ENCODE data around the gene HLX. TPM values are rescaled to one million over a fixed set of nuclear protein-coding genes. Genes with fewer than 3 reads are reported as not detected.

HLX gene
- total RNA-seq, 3 donors from 2014 or later = 5.0 to 17.8 (median 15.1) TPM

DNA sequence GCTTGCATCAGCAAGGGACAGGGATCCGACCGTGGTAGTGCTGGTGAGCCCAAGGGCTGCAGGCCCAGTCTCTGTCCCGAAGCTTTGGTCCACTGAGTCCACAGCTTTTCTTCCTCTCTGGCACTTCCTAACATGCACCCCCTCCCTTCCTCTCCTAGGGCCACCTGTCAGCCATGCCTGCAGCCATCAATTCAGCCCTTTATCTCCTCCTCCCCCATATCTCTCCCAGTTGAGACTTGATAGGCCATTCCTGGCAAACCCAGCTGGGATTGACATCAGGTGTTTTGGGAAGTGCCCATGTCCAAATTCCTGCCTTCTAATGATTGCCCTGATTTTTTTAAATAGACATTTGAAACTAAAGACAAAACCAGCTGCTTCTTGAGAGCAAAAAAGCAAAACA, 25.6 kb downstream of the HLX start:
- H3K27ac ChIP-seq = no peak overlapping the region
- no peak overlapping the region for H3K4me3 ChIP-seq
- intact Hi-C loops (cut with DNase I; ENCODE audit: low total_unique reads) = no loop called here
- TF ChIP-seq POLR2AphosphoS5 (IDR thresholded peaks at IDR 0.05) = no peak
- no peak for TF ChIP-seq POLR2A (IDR thresholded peaks at IDR 0.05)
- TF ChIP-seq CTCF (IDR thresholded peaks at IDR 0.05) = no peak
- DNase-seq (ENCODE audit: low spot score in 2 of 2) = no peak
- no peaks in the 10 kb centered on the region for H3K36me3 ChIP-seq
- no peaks in the 10 kb centered on the region for H3K4me1 ChIP-seq
- H3K9me3 ChIP-seq = no peaks in the 10 kb centered on the region
- H3K27me3 ChIP-seq = no peaks in the 10 kb centered on the region

DNA sequence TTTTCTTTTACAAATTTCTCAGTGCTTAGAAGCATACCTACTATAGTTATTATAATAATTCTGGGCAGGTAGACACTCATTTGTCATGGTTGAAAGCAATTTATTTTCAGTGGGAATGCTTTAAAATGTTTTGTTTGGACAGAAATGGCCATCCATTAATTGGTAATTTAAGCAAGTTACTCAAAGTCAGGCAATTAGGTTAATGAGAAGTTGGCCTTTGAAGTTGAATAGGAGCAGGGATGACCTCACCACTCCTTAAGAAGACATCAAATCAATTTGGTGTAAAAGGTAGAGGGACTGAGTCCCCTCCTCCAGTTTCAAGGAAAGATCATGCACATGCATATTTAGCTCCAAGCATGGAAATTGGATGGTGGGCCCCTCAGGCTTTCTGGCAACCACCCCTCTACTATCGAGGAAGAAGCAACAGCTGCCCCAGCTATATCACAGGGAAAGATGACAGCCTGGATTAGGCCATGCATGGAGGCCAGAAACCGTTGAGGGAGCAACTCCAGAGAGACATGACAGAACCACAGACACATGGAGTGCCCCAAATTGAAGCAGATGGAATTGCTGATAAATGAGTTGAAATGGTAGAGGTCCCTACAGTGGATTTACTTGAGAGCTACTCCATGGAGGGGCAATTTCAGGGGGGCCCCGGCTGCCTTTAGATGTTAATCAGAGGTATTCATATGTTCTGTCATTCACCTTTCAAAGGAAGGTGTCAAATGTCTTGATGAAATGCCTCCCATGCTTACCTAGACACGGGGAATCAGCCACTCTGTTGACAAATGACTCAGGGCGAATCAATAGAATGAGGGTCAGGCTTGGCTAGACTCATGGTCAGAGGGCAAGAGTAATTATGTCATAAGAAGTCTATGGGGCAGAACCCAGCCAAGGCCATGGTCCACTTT, 26.7 kb downstream of the HLX start:
- intact Hi-C loops (cut with DNase I; ENCODE audit: low total_unique reads) = no loop called here
- H3K9me3 ChIP-seq = no peaks in the 10 kb centered on the region
- no peak for DNase-seq (ENCODE audit: low spot score in 2 of 2)

DNA sequence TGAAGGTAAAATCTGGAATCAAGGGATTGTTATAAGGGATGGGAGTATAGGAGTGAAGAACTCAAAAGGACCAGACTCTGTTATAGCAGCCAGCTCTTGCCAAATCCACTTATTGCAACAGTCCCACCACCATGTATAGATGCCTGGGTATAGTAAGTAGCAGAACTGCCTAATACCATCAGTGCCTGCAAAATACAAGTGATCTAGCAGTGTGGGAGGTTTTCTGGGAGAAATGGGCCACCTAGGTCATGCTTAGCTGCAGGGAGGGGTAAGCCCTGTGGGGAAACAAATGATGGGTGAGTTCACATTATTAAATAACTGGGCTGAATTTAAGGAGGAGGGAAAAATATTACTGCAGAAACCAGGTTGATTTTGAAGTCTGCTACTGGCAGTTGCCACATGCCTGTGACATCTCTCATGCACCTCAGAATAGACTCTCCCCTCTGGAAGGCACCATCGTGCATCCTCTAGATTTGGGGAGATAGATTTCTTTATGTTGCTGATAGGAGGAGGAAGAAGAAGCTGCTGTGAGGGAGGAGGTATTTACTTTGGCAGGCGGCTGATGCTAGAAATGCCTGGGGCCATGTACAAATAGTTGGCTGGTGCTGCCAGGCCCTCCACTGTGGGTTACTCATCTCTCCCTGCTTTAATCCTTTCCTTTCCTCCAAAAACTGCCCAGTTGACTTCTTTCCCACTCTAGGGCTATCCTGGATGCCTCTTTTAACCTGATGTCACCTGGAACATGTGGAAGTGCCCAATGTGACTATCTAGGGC, 27.5 kb downstream of the HLX start:
- intact Hi-C loops (cut with DNase I; ENCODE audit: low total_unique reads) = no loop called here
- Histone ChIP-seq H3K4me1 (no peaks in the 10 kb centered on the region), H3K27ac (no peak overlapping the region)

More for the DNA sequence above, 26.7 kb downstream of the HLX start:
- H3K27me3 ChIP-seq = no peaks in the 10 kb centered on the region
- no peak for TF ChIP-seq CTCF (IDR thresholded peaks at IDR 0.05)
- no peak for TF ChIP-seq POLR2AphosphoS5 (IDR thresholded peaks at IDR 0.05)
- no peak for TF ChIP-seq POLR2A (IDR thresholded peaks at IDR 0.05)
- H3K27ac ChIP-seq = no peak overlapping the region
- no peak overlapping the region for H3K4me3 ChIP-seq
- H3K4me1 ChIP-seq = no peaks in the 10 kb centered on the region
- H3K36me3 ChIP-seq = no peaks in the 10 kb centered on the region

DNA sequence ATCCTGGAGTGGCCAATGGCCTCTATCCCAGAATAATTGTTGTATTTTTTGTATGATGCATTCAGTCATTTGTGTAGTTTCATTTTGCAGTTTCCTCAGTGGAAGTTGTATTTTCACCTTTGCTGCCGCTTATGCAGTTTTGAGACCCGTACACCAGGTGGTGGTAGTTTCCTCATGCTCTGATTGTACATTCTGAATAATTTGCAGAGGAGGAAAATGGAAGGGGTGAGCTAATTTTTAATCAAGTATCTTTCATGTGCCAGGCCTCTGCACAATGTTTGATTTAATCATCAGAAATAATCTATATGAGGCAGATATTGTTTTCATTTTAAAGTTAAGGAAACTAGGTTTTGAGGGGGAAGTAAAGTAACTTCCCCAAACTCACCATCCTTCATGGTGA, 29.5 kb downstream of the HLX start:
- no peaks in the 10 kb centered on the region for H3K9me3 ChIP-seq
- intact Hi-C loops (cut with DNase I; ENCODE audit: low total_unique reads) = no loop called here
- no peaks in the 10 kb centered on the region for H3K27me3 ChIP-seq
- H3K4me1 ChIP-seq = no peaks in the 10 kb centered on the region
- H3K27ac ChIP-seq = no peak overlapping the region
- DNase-seq (ENCODE audit: low spot score in 2 of 2) = no peak
- no peaks in the 10 kb centered on the region for H3K36me3 ChIP-seq
- TF ChIP-seq POLR2AphosphoS5 (IDR thresholded peaks at IDR 0.05) (no peak), POLR2A (IDR thresholded peaks at IDR 0.05) (no peak), CTCF (IDR thresholded peaks at IDR 0.05) (no peak)
- no peak overlapping the region for H3K4me3 ChIP-seq

More for the DNA sequence above, 27.5 kb downstream of the HLX start:
- DNase-seq (ENCODE audit: low spot score in 2 of 2) = no peak
- no peaks in the 10 kb centered on the region for H3K27me3 ChIP-seq
- H3K36me3 ChIP-seq = no peaks in the 10 kb centered on the region
- no peak for TF ChIP-seq POLR2AphosphoS5 (IDR thresholded peaks at IDR 0.05)
- no peak for TF ChIP-seq POLR2A (IDR thresholded peaks at IDR 0.05)
- TF ChIP-seq CTCF (IDR thresholded peaks at IDR 0.05) = no peak
- no peaks in the 10 kb centered on the region for H3K9me3 ChIP-seq
- H3K4me3 ChIP-seq = no peak overlapping the region

GRCh38 chr1:220910021-220910420, 30.8 kb downstream of the HLX start:
- Histone ChIP-seq H3K27ac (no peak overlapping the region), H3K9me3 (no peaks in the 10 kb centered on the region), H3K36me3 (no peaks in the 10 kb centered on the region), H3K4me3 (no peak overlapping the region), H3K27me3 (no peaks in the 10 kb centered on the region), H3K4me1 (no peaks in the 10 kb centered on the region)
- no peak for DNase-seq (ENCODE audit: low spot score in 2 of 2)
- intact Hi-C loops (cut with DNase I; ENCODE audit: low total_unique reads) = no loop called here
- TF ChIP-seq CTCF (IDR thresholded peaks at IDR 0.05) (no peak), POLR2A (IDR thresholded peaks at IDR 0.05) (no peak), POLR2AphosphoS5 (IDR thresholded peaks at IDR 0.05) (no peak)
